Measurements from ENCODE around the gene PLB1.
A peak's percentile ranks its signal among the peaks of the same experiment; 100 is the strongest.

The PLB1 gene

GRCh38 chr2:28496781-28497180, 921 bp downstream of the PLB1 start:
- TF ChIP-seq, protein P1, sequence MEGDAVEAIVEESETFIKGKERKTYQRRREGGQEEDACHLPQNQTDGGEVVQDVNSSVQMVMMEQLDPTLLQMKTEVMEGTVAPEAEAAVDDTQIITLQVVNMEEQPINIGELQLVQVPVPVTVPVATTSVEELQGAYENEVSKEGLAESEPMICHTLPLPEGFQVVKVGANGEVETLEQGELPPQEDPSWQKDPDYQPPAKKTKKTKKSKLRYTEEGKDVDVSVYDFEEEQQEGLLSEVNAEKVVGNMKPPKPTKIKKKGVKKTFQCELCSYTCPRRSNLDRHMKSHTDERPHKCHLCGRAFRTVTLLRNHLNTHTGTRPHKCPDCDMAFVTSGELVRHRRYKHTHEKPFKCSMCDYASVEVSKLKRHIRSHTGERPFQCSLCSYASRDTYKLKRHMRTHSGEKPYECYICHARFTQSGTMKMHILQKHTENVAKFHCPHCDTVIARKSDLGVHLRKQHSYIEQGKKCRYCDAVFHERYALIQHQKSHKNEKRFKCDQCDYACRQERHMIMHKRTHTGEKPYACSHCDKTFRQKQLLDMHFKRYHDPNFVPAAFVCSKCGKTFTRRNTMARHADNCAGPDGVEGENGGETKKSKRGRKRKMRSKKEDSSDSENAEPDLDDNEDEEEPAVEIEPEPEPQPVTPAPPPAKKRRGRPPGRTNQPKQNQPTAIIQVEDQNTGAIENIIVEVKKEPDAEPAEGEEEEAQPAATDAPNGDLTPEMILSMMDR (IDR thresholded peaks at IDR 0.05; ENCODE audit: control insufficient read depth, extremely low read depth, insufficient read depth) = no peak
- H3K4me3 ChIP-seq (ENCODE audit: low read depth, low read length) = no peak overlapping the region
- DNase-seq (ENCODE audit: low read depth) = no peak

DNA sequence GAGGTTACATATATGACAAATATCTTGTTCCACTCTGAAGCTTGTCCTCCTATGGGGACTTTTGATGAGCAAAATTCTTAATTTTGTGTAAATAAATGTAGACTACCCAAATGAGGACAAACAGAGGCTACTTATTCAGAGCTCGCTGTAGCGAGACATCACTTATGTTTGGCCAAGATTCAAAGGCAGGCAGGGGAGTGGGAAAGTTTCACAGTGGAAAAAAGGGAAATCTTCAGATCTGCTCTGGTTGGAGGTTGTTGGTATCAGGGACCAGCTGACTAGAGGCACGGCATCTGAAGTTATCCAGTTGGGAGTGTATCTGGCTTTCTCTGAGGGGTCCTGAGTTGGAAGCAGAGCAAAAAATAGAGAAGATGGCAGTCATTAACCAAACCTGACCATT, 1.3 kb downstream of the PLB1 start:
- DNase-seq (ENCODE audit: low read depth) = no peak
- H3K4me3 ChIP-seq (ENCODE audit: low read depth, low read length) = no peak overlapping the region
- TF ChIP-seq, protein P1 (IDR thresholded peaks at IDR 0.05; ENCODE audit: control insufficient read depth, extremely low read depth, insufficient read depth) = no peak

DNA sequence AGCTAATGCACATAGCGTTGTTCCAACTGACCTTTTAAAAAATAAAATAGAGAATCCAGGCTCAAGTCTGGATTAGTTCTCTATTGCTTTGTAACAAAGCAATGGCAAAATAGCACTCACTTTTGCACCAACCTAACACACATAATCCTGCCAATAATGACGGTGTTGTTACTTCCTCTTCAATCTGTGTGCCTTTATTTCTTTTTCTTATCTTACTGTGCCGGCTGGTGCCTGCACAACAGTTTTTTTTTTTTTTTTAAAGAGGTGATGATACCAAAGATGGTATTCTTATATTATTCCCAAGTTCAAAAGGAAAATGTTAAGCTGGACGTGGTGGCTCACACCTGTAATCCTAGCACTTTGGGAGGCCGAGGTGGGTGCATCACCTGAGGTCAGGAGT, 3.4 kb downstream of the PLB1 start:
- no peak overlapping the region for H3K4me3 ChIP-seq (ENCODE audit: low read depth, low read length)
- TF ChIP-seq, protein P1 (IDR thresholded peaks at IDR 0.05; ENCODE audit: control insufficient read depth, extremely low read depth, insufficient read depth) = no peak
- DNase-seq (ENCODE audit: low read depth) = no peak

DNA sequence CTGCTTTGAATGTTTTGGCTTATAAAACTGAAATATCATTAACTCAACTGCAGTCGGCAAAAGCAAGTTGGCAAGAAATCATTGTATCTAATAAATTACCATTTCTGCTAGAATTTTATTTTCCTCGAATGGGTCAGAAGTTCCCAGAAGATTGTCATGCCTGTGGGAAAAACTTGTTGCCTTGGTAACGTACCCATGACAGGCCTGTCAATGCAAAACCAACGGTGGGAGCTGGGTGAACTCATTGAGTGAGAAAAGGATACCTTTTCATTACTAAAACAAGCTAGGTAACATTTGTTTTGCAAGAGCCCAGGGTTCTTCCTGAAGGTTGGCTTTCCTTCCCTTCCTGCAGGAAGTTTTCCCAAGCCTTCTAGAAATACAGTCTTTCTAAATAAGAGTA, 9.5 kb downstream of the PLB1 start:
- TF ChIP-seq, protein P1 (IDR thresholded peaks at IDR 0.05; ENCODE audit: control insufficient read depth, extremely low read depth, insufficient read depth) = no peak
- no peak for DNase-seq (ENCODE audit: low read depth)
- H3K4me3 ChIP-seq (ENCODE audit: low read depth, low read length) = no peak overlapping the region

GRCh38 chr2:28506112-28506910, 10.5 kb downstream of the PLB1 start:
- DNase-seq (ENCODE audit: low read depth) = no peak
- no peak overlapping the region for H3K4me3 ChIP-seq (ENCODE audit: low read depth, low read length)
- TF ChIP-seq, protein P1 (IDR thresholded peaks at IDR 0.05; ENCODE audit: control insufficient read depth, extremely low read depth, insufficient read depth) = no peak

DNA sequence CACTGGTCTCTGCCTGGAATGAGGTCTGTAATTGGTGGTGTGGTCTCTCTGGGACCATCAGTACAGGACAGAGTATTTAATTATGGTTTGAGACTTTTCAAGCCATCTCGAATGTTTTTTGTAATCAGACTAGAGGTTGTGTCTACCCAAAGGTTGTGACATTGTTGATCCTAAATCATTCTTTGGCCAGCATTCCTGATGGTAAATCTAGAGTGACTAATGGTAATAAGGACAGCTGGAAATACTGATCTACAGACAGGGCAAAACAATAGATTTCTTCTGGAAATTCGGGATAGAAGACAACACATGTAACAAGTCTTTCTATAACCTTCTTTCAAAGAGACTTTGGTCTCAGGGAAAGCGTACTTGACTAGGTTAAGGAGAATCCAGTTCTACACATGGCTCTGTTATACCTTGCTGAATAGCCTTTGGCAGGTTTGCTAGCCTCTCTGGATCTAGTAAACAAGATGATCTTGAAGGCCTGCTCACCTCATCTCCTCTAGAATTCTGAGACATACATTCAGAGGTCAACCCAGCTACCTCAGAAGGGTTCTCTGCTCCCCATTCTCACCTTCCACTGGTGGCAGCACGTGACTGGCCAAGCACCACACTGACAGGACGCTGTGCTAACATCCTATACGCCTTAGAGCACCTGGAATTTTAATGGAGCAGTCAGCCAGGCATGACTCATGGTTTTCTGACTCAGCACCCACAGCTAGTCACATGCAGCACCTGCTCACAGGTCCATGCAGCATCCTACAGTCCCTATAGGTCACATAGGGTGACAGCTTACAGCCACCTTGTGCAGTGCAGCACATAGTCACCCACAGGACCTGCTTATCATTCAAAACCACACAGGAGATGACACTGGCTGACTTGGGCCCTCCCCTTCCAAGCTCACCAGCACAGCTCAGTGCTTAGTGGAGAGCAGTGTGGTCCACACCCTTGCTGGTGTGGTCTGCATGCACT, 12.2 kb downstream of the PLB1 start:
- H3K4me3 ChIP-seq (ENCODE audit: low read depth, low read length) = no peak overlapping the region
- TF ChIP-seq, protein P1 (IDR thresholded peaks at IDR 0.05; ENCODE audit: control insufficient read depth, extremely low read depth, insufficient read depth) = no peak
- DNase-seq (ENCODE audit: low read depth) = peak; percentile 65

All from LNCaP clone FGC (cell line).